GM18498 (cell line): ENCODE results near the gene TFEB.

Experiments used
- ATAC-seq: cut with Tn5 transposase; IDR thresholded peaks from one replicate; pipeline ENCODE4 v1.9.1; 2021; ENCODE audit warnings: mild to moderate bottlenecking, moderate library complexity; ENCODE audit not compliant: unreplicated experiment

The TFEB gene

DNA sequence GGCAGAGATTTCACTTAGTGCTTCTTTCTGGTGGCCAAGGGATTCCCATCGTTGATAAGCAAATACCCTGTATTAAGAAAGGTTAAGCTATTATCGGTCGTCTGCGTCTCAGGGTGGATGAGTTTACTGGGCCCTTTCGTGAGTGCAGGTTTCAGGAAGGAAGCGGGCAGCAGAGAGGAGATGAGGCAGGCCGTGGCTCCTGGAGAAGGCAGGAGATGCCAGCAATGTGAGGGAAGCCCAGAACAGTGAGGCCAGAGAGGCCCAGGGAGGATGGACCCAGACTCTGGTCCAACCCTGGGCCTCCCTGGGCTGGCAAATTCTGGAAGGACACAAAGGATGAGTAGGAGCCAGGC, 11.2 kb downstream of the TFEB start:
- no peak for ATAC-seq

GRCh38 chr6:41723530-41724227, 11.7 kb downstream of the TFEB start:
- ATAC-seq, result peak; percentile 62

GRCh38 chr6:41722969-41723529, 12.4 kb downstream of the TFEB start:
- no peak for ATAC-seq

- ATAC-seq, result no peak
These were observed 14.0 kb downstream of the TFEB start for GRCh38 chr6:41721414-41721813.

GRCh38 chr6:41720783-41721182, 14.6 kb downstream of the TFEB start:
- ATAC-seq, result no peak

- ATAC-seq, result no peak
These were observed 15.2 kb downstream of the TFEB start for GRCh38 chr6:41720262-41720620.

DNA sequence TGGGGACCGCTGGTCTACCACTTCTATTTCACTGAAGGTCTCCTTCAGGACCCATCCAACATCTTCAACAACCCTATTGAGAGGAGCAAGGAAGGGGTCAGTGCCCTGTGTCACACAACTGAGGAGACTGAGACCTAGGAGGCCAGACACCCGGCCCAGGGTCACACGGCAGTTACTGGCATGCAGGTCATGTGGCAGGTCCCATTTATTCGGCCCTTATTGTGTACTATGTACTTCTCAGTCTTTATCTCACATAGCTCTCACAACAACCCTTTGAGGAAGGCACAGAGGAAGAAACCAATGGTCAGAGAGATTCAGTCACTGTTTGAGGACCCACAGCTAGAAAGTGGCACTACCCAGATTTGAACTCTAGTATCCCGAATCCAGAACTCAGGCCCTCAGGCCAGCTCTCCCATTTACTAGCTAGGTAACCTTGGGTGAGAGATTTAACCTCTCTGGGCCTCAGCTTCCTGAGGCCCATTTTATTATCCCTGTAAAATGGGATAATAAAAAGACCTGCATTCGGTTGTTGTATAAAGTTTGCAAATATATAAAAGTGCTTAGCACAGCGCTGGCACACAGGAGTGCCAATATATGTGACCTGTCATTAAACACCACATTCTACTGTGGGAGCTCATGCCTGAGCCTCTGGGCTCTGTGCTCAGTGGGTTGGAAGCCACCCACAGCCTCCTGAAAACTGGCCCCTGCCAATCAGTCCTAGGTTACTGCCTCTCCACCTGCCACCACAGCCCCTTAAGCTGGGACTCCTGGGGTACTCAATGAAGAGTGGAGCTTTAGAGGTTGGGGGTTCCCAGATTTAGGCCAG, 15.8 kb downstream of the TFEB start:
- ATAC-seq, result no peak

DNA sequence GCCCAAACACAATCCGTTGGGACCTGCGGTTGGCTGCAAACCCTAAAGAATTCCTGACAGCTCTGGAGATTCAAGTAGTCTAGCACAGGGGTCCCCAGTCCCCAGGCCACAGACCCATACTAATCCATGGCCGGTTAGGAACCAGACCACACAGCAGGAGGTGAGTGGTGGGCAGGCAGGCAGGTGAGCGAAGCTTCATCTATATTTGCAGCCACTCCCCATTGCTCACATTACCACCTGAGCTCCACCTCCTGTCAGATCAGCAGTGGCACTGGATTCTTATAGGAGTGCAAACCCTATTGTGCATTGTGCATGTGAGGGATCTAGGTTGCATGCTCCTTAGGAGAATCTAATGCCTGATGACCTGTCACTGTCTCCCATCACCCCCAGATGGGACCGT, 16.6 kb downstream of the TFEB start:
- no peak for ATAC-seq

DNA sequence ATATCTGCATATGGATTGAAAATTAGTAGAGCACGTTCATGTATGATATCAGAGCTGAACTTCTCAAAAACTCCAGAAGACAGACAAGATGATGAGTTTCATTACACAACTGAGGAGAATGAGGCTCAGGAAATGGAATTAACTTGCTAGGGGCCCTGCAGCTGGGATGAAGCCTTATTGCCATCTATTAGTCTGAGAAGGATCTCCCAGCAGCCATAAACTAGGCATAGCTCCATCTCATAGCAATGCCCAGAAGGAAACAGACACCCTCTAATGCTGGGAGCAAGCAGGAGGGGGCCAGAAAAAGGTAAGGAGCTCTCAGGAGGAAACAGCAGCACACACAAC, 18.0 kb downstream of the TFEB start:
- no peak for ATAC-seq

DNA sequence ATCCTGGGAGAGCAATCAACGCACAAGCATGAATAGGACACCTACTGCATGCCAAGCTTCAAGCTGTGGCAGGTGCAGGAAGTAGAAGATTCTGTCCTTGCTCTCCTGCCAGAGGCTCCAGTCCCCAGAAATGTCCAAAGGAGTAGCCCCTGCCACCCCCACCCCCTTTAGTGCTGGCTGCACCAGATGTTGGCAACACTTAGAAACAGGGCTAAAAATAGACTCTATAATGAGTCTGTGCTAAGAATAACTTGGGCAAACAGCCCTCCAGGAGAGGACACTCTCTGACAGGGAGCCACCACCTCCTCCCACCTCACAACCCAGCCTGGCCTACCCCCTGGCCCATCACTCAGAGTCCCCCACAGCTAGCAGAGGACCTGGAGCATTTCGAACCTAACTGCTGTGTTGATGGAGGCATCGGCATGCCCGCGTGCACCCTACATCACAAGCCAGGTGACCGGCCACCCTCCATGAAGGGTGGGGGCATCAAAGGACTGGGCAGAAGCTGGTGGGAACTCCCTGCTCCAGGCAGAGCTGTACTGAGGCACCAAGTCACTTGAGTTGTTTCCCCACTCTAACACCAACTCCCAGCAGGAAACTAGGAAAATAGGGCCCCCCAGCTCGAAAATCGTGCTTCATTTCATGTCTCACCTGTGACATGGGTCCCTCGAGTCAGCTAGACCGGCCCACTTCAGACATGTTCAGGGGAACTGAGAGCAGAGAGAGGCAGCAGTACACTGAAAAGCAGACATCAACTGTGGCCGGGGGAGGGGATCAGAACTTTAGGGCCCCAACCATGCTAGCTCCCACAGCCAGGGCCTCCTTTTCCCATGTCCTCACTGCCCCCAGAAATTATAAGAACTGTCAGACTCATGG, 18.7 kb downstream of the TFEB start:
- no peak for ATAC-seq

DNA sequence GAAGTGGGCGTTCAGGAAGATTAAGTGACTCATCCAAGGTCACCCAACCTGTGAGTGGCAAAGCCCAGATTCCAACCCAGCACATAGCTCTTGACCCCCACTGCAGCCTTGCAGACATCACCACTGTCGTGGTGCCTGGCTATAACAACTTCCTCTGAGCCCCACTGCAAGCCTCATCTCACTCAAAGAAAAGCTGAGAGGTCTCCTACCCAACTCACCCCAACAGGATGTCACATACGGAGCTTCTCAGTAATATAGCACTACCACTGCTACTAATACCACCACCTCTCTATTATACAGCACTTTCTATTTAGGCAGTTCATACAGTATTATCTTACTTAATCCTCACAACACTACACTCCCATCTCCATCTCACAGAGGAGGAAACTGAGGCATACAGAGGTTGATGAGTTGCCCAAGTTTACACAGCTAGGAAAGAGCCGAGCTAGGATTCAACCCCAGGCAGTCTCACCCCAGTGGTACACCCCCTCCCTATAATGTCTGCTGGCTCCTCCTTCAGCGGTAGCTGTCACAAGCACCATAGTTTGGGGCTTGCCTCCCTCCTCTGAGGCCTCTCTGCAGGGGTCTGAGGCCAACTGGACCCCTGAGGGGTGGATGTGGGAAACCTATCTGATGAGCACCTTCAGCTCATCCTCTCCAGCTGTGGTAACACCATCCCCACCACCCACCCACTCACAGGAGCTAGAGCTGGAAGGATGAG, 19.5 kb downstream of the TFEB start:
- ATAC-seq, result no peak

GRCh38 chr6:41714556-41715273, 20.7 kb downstream of the TFEB start:
- no peak for ATAC-seq

DNA sequence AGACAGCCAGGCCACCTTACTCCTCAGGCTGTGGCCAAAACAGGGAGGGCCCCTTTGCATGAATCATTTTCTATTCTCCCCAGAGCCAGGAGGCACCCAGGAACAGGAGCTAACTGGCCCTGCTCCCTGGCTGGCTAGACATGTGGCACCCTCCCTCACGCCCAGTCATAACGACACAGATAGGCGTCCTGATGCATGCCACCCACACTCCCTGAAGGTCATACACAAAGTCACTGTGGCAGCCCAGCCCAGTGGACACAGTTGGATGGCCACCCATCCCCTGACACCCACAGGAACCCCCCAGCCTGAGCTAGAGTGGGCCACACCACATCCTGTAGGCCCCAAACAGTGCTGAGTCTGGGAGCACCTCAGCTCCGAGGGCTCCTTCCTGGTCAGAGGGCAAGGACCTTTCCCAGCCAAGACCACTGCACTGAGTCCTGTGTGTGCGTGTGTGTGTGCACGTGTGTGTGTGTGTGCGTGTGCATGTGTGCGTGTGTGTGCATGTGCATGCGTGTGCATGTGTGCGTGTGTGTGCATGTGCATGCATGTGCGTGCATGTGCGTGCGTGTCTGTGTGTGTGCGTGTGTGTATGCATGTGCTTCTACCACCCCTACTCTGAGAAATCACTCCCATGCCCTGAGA, 21.6 kb downstream of the TFEB start:
- ATAC-seq, result peak; percentile 55

GRCh38 chr6:41713159-41713649, 22.2 kb downstream of the TFEB start:
- no peak for ATAC-seq

- ATAC-seq, result no peak
These were observed 22.7 kb downstream of the TFEB start for GRCh38 chr6:41712651-41713103.

DNA sequence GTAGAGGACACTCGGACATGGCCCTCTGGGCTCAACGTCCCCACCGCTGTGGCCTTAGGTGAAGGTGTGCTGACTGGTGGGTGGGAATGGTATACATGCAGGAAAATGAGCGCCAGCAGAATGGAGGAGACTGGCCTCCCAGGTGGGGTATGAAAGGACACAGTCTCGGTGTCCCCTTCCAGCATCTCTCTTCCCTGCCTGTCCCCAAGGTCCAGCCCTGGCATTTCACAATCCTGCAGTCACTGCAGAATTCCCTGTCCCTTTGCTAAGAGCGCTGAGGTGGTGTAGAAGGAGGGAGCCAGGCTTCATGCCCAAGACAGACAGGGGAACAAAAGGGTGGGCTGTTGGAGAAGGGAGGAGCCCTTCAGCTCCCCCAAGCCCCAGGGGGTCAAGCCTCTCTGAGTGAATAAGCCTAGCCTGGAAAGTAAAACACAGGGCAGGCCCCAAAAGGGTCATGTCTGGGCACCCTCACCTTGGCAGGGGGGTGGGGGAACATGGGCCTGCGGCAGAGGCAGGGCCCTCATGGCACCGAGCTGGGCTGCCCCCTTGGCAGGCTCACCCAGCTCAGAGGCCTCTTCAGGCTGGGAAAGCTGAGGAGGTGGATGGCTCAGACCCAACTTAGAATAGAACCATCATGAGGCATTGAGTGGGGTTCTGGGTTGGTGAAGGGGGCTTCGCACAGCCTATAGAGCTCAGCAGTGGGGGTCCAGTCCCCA, 23.9 kb downstream of the TFEB start:
- ATAC-seq, result no peak

DNA sequence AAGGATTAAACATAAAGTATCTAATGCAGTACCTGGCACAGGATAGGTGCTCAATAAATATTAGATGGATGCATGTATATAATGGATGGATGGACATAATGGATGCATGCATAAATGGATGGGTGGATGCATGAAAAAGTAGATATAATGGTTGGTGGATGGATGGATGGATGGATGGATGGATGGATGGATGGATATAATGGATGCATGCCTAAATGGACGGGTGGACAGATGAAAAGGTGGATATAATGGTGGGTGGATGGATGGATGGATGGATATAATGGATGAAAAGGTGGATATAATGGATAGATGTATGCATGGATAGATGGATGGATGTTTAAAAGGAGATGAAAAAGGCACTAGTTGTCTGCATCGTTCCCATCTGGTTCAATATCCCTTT, 26.0 kb downstream of the TFEB start:
- no peak for ATAC-seq

GRCh38 chr6:41708856-41709255, 26.6 kb downstream of the TFEB start:
- ATAC-seq, result no peak
